ENCODE measurements around the gene UBL3. TPM values are rescaled to one million over a fixed set of nuclear protein-coding genes. Genes with fewer than 3 reads are reported as not detected.

Gene UBL3
- total RNA-seq, 5 donors from 2014 or later (not counting 1 experiment from before 2014, with no cell fraction given): 32.7 to 42.1 (median 34.6) TPM

DNA sequence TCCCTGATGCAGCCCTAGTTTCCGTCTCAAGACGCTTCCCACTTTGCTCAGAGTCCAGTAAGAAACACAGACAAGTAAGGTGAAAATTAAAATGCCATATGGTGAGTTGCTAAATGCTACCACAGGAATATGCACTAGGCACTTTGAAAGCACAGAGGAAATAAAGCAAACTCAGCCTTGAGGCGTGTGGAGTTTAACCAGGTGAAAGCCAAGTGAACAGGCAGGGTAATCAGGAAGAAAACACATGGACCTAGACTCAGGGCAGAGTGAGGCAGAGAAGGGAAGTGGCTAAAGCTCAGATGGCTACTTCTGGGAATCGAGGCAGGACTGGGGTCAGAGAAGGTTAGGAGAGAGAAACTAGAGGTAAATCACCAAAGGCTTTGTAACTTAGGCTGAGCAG, 5.4 kb upstream of the UBL3 start:
- ChIA-PET CTCF (interaction anchor here in 1 of 2 donors (0.6 kb wide), 1 partner anchor 150 kb away, joined by 3 read pairs; no protein-coding TSS in a partner anchor), POLR2A (no interaction called here)
- H3K27me3 ChIP-seq (replicated peaks in 1 of 2; ENCODE audit: control insufficient read depth in 2 of 2, extremely low read depth in 1 of 2, insufficient read depth in 2 of 2, low read length in 1 of 2): no peaks in the 10 kb centered on the region
- H3K36me3 ChIP-seq (ENCODE audit: control insufficient read depth in 2 of 2, extremely low read depth in 1 of 2, insufficient read depth in 1 of 2, low read length in 1 of 2): no peaks in the 10 kb centered on the region
- DNase-seq (no peak), ATAC-seq (replicated peaks in 1 of 4) (no peak)
- H3K4me3 Mint-ChIP-seq: no peak overlapping the region
- H3K4me1 ChIP-seq (ENCODE audit: control insufficient read depth in 1 of 2, extremely low read depth in 1 of 2, insufficient read depth in 2 of 2, low read length in 2 of 2): no peaks in the 10 kb centered on the region
- no peaks in the 10 kb centered on the region for H3K9me3 ChIP-seq
- no peaks in the 10 kb centered on the region for H3K9me3 Mint-ChIP-seq
- H3K36me3 Mint-ChIP-seq: no peaks in the 10 kb centered on the region
- peaks cover 0 to 10% (median 6%) of the 10 kb centered on the region in 3 donors for H3K4me1 Mint-ChIP-seq
- no peak overlapping the region for H3K27ac ChIP-seq (ENCODE audit: low read length)
- no peak overlapping the region for H3K4me3 ChIP-seq (ENCODE audit: control insufficient read depth in 1 of 2, extremely low read depth in 1 of 2, low read length in 1 of 2)
- H3K27me3 Mint-ChIP-seq: no peaks in the 10 kb centered on the region
- WGBS (ENCODE audit: insufficient coverage): 50% methylated on average over 2 of the region's 4 CpGs
- H3K27ac Mint-ChIP-seq: no peak overlapping the region

DNA sequence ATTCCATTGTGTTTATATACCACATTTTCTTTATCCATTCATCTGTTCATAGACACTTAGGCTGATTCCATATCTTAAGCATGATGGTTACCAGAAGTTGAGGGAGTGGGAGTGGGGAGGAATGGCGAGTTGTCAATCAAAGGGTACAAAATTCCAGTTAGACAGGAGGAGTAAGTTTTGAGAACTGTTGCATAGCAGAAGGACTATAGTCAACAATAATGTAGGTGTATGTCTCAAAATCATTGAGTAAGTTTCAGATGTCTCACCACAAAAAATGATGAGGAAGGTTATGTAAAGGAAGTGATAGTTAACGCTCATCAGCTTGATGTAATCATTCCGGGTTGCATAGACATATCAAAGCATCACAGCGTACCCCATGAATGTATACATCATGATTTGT, 4.6 kb upstream of the UBL3 start:
- DNase-seq: no peak
- H3K4me3 Mint-ChIP-seq: no peak overlapping the region

DNA sequence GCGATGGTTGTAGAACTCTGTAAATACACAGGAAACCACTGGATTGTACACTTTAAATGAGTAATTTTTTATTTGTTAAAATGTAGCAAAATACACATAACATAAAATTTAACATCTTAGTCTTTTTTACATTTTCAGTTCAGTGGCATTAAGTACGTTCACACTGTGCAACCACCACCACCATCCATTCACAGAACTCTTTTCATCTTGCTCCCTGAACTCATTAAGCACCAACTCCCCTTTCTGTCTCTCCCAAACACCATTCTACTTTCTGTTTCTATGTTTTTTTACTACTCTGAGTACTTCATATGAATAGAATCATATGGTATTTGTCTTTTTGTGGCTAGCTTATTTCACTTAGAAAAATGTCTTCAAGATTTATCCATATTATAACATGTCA, 2.7 kb upstream of the UBL3 start:
- no peak overlapping the region for H3K4me3 ChIP-seq (ENCODE audit: control insufficient read depth in 1 of 2, extremely low read depth in 1 of 2, low read length in 1 of 2)
- H3K4me1 Mint-ChIP-seq: peaks cover 8 to 11% (median 9%) of the 10 kb centered on the region in 3 donors
- H3K27ac Mint-ChIP-seq: no peak overlapping the region
- no peaks in the 10 kb centered on the region for H3K27me3 ChIP-seq (replicated peaks in 1 of 2; ENCODE audit: control insufficient read depth in 2 of 2, extremely low read depth in 1 of 2, insufficient read depth in 2 of 2, low read length in 1 of 2)
- CTCF ChIA-PET: interaction anchor here (0.6 to 1.2 kb wide), 3 partner anchors 67 to 522 kb away, joined by 3 to 5 read pairs (median 3); no protein-coding TSS in a partner anchor
- no peaks in the 10 kb centered on the region for H3K9me3 Mint-ChIP-seq
- H3K36me3 ChIP-seq (ENCODE audit: control insufficient read depth in 2 of 2, extremely low read depth in 1 of 2, insufficient read depth in 1 of 2, low read length in 1 of 2): no peaks in the 10 kb centered on the region
- no peaks in the 10 kb centered on the region for H3K36me3 Mint-ChIP-seq
- WGBS (ENCODE audit: insufficient coverage): 75% methylated on average over 1 of the region's 2 CpGs
- no peak overlapping the region for H3K4me3 Mint-ChIP-seq
- H3K4me1 ChIP-seq (ENCODE audit: control insufficient read depth in 1 of 2, extremely low read depth in 1 of 2, insufficient read depth in 2 of 2, low read length in 2 of 2): no peaks in the 10 kb centered on the region
- no peak for DNase-seq
- H3K27me3 Mint-ChIP-seq: no peaks in the 10 kb centered on the region
- H3K9me3 ChIP-seq: no peaks in the 10 kb centered on the region
- no peak overlapping the region for H3K27ac ChIP-seq (ENCODE audit: low read length)
- ATAC-seq (replicated peaks in 1 of 4): no peak
- POLR2A ChIA-PET: interaction anchor here in 1 of 2 donors (0.6 kb wide), 1 partner anchor 280 kb away, joined by 3 read pairs; no protein-coding TSS in a partner anchor

More for the DNA sequence above, 4.6 kb upstream of the UBL3 start:
- H3K9me3 Mint-ChIP-seq: no peaks in the 10 kb centered on the region
- H3K4me1 Mint-ChIP-seq: peaks cover 0 to 12% (median 7%) of the 10 kb centered on the region in 3 donors
- ChIA-PET POLR2A (no interaction called here), CTCF (no interaction called here)
- H3K36me3 Mint-ChIP-seq: no peaks in the 10 kb centered on the region
- Histone ChIP-seq H3K36me3 (ENCODE audit: control insufficient read depth in 2 of 2, extremely low read depth in 1 of 2, insufficient read depth in 1 of 2, low read length in 1 of 2) (no peaks in the 10 kb centered on the region), H3K27me3 (replicated peaks in 1 of 2; ENCODE audit: control insufficient read depth in 2 of 2, extremely low read depth in 1 of 2, insufficient read depth in 2 of 2, low read length in 1 of 2) (no peaks in the 10 kb centered on the region), H3K4me1 (ENCODE audit: control insufficient read depth in 1 of 2, extremely low read depth in 1 of 2, insufficient read depth in 2 of 2, low read length in 2 of 2) (no peaks in the 10 kb centered on the region), H3K27ac (ENCODE audit: low read length) (no peak overlapping the region), H3K4me3 (ENCODE audit: control insufficient read depth in 1 of 2, extremely low read depth in 1 of 2, low read length in 1 of 2) (no peak overlapping the region), H3K9me3 (no peaks in the 10 kb centered on the region)
- ATAC-seq (replicated peaks in 1 of 4): no peak
- no peak overlapping the region for H3K27ac Mint-ChIP-seq
- 88% methylated on average over 1 of the region's 4 CpGs for WGBS (ENCODE audit: insufficient coverage)
- H3K27me3 Mint-ChIP-seq: no peaks in the 10 kb centered on the region

DNA sequence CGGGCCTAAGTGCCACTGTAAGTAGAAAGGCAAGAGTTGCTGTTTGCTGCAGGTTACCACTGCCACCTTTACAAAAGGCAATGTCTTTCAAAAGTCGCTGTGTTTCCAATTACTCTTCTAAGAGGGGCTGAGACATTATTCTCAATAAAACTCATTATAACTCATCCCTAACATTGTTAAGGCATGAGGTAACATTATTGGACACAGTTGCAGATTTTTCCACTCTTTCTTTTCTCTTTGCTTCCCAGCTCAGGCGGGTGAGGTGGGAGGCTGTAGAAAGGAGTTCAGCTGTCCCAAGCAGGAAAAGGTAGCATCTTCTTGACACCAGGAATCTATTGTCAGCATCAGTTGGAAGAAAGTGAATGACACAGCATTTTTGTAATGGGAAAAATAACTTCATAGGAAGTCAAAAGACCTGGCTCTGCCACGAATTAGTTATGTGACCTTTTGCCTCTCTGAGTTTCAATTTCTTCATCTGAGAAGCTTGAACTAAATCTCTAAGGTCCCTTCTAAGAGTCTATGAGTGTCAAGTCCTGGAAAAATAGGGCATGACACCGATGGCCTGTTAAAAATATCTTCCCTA, 2.1 kb upstream of the UBL3 start:
- Histone ChIP-seq H3K27ac (ENCODE audit: low read length) (no peak overlapping the region), H3K4me1 (ENCODE audit: control insufficient read depth in 1 of 2, extremely low read depth in 1 of 2, insufficient read depth in 2 of 2, low read length in 2 of 2) (peaks cover 0 to 4% of the 10 kb centered on the region in 2 experiments), H3K27me3 (replicated peaks in 1 of 2; ENCODE audit: control insufficient read depth in 2 of 2, extremely low read depth in 1 of 2, insufficient read depth in 2 of 2, low read length in 1 of 2) (no peaks in the 10 kb centered on the region), H3K36me3 (ENCODE audit: control insufficient read depth in 2 of 2, extremely low read depth in 1 of 2, insufficient read depth in 1 of 2, low read length in 1 of 2) (no peaks in the 10 kb centered on the region), H3K9me3 (no peaks in the 10 kb centered on the region), H3K4me3 (ENCODE audit: control insufficient read depth in 1 of 2, extremely low read depth in 1 of 2, low read length in 1 of 2) (no peak overlapping the region)
- Mint-ChIP-seq H3K4me1 (peaks cover 11 to 14% (median 12%) of the 10 kb centered on the region in 3 donors), H3K27ac (no peak overlapping the region), H3K27me3 (no peaks in the 10 kb centered on the region), H3K4me3 (no peak overlapping the region), H3K9me3 (no peaks in the 10 kb centered on the region), H3K36me3 (peaks cover 2% of the 10 kb centered on the region)
- ChIA-PET POLR2A (no interaction called here), CTCF (interaction anchor here (0.6 to 1.2 kb wide), 4 partner anchors 67 to 522 kb away, joined by 3 to 5 read pairs (median 3); no protein-coding TSS in a partner anchor)
- ATAC-seq (replicated peaks in 1 of 4) (no peak), DNase-seq (no peak)
- WGBS (ENCODE audit: insufficient coverage): no CpG with 5 or more reads among the region's 5 CpGs

DNA sequence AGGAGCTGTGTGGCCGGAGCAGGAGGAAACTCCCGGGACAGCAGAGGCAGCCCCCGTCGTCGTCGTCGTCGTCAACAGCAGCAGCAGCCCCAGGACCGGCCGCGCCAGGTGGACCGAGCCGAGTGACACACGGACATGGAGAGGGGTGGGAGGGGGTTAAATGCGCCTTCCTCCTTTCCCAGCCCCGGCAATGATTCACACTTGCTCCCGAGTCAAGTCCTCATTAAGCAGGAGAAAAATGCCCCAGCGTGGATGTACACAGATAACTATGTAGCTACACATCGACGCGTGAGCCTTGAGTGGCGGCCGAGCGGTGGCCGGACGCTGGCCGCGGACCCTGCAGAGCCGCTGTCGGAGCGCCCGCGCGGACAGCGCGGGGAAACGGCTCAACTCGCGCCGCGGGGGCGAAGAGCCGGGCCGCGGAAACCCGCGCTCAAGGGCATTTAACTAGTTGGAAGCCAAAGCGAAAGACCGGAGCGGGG, 645 bp downstream of the UBL3 start:
- H3K4me3 ChIP-seq (ENCODE audit: control insufficient read depth in 1 of 2, extremely low read depth in 1 of 2, low read length in 1 of 2): peak overlapping the region; percentile 96 to 99
- peaks cover 4% of the 10 kb centered on the region for H3K36me3 Mint-ChIP-seq
- CTCF ChIA-PET: interaction anchor here (0.9 to 13.3 kb wide), 8 partner anchors 9 to 458 kb away, joined by 3 to 94 read pairs (median 8); no protein-coding TSS in a partner anchor

DNA sequence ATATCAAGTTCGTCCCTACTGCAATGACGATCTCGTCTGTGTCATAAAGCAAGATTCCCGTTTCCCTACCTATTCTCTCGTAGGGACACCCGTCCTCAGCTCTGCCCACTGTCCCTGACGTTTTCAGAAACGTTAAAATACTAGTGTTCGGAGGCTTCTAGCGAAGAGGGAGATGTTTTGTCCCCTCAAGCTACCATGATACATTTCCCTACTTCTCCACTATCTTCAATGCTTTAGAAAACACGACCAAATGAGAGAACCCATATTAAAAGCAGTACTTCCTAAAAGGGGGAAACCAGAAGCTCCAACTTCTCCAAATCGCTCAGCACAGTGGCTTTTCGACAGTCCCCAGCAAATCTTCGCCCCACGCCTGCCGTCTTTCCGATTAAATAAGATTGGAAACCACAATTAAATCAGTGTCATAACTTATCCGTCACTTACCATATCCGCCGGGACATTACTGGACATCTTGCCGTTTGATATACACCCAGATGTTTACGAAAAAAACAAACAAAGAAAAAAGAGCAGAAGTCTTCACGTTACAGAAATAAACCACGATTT, 1.3 kb downstream of the UBL3 start:
- no peak for ATAC-seq (replicated peaks in 1 of 4)

More for the DNA sequence above, 645 bp downstream of the UBL3 start:
- H3K27me3 ChIP-seq (replicated peaks in 1 of 2; ENCODE audit: control insufficient read depth in 2 of 2, extremely low read depth in 1 of 2, insufficient read depth in 2 of 2, low read length in 1 of 2): no peaks in the 10 kb centered on the region
- Mint-ChIP-seq H3K27me3 (no peaks in the 10 kb centered on the region), H3K9me3 (no peaks in the 10 kb centered on the region), H3K27ac (peak overlapping the region; percentile 83 to 90), H3K4me3 (peak overlapping the region; percentile 93 to 98 (median 97)), H3K4me1 (peaks cover 32 to 39% (median 33%) of the 10 kb centered on the region in 3 donors)
- peak overlapping the region; percentile 94 for H3K27ac ChIP-seq (ENCODE audit: low read length)
- ATAC-seq (replicated peaks in 1 of 4) (peak; percentile 1 to 20 (median 4)), DNase-seq (peak in 21 of 35 experiments; percentile 2 to 51 (median 10))
- H3K36me3 ChIP-seq (ENCODE audit: control insufficient read depth in 2 of 2, extremely low read depth in 1 of 2, insufficient read depth in 1 of 2, low read length in 1 of 2): no peaks in the 10 kb centered on the region
- H3K4me1 ChIP-seq (ENCODE audit: control insufficient read depth in 1 of 2, extremely low read depth in 1 of 2, insufficient read depth in 2 of 2, low read length in 2 of 2): peaks cover 0 to 17% of the 10 kb centered on the region in 2 experiments
- 0% methylated on average over 50 of the region's 50 CpGs for WGBS (ENCODE audit: insufficient coverage)
- POLR2A ChIA-PET: interaction anchor here (0.6 to 1.5 kb wide), 14 partner anchors 8 to 265 kb away, joined by 3 to 9 read pairs (median 3); no protein-coding TSS in a partner anchor
- H3K9me3 ChIP-seq: no peaks in the 10 kb centered on the region

More for the DNA sequence above, 1.3 kb downstream of the UBL3 start:
- CTCF ChIA-PET: interaction anchor here (0.7 to 13.3 kb wide), 7 partner anchors 9 to 459 kb away, joined by 3 to 94 read pairs (median 8); no protein-coding TSS in a partner anchor
- H3K4me3 ChIP-seq (ENCODE audit: control insufficient read depth in 1 of 2, extremely low read depth in 1 of 2, low read length in 1 of 2): peak overlapping the region; percentile 96 to 99
- DNase-seq: peak in 23 of 35 experiments; percentile 5 to 59 (median 17)
- H3K4me1 ChIP-seq (ENCODE audit: control insufficient read depth in 1 of 2, extremely low read depth in 1 of 2, insufficient read depth in 2 of 2, low read length in 2 of 2): peaks cover 0 to 17% of the 10 kb centered on the region in 2 experiments
- under 1% methylated on average over 20 of the region's 24 CpGs for WGBS (ENCODE audit: insufficient coverage)
- Mint-ChIP-seq H3K4me1 (peaks cover 34 to 45% (median 39%) of the 10 kb centered on the region in 3 donors), H3K27ac (peak overlapping the region; percentile 83 to 90), H3K4me3 (peak overlapping the region; percentile 93 to 98 (median 97)), H3K27me3 (no peaks in the 10 kb centered on the region), H3K36me3 (peaks cover 4% of the 10 kb centered on the region), H3K9me3 (no peaks in the 10 kb centered on the region)
- H3K27ac ChIP-seq (ENCODE audit: low read length): peak overlapping the region; percentile 94
- POLR2A ChIA-PET: interaction anchor here in 1 of 2 donors (0.6 to 1.0 kb wide), 4 partner anchors 7 to 263 kb away, joined by 3 read pairs; no protein-coding TSS in a partner anchor
- no peaks in the 10 kb centered on the region for H3K36me3 ChIP-seq (ENCODE audit: control insufficient read depth in 2 of 2, extremely low read depth in 1 of 2, insufficient read depth in 1 of 2, low read length in 1 of 2)
- no peaks in the 10 kb centered on the region for H3K27me3 ChIP-seq (replicated peaks in 1 of 2; ENCODE audit: control insufficient read depth in 2 of 2, extremely low read depth in 1 of 2, insufficient read depth in 2 of 2, low read length in 1 of 2)
- no peaks in the 10 kb centered on the region for H3K9me3 ChIP-seq
